GM21528 (cell line): ENCODE measurements around the gene GAP43.
"Not testable (repeated sequence)": the region's sequence is repeated elsewhere in the genome, so short reads cannot be mapped to it uniquely, and the experiment has no call there.

Experiments
- ATAC-seq: cut with Tn5 transposase; IDR thresholded peaks from one replicate; pipeline ENCODE4 v1.9.1; 2021; ENCODE audit warnings: mild to moderate bottlenecking, moderate library complexity; ENCODE audit not compliant: unreplicated experiment, low FRiP score

Gene GAP43

DNA sequence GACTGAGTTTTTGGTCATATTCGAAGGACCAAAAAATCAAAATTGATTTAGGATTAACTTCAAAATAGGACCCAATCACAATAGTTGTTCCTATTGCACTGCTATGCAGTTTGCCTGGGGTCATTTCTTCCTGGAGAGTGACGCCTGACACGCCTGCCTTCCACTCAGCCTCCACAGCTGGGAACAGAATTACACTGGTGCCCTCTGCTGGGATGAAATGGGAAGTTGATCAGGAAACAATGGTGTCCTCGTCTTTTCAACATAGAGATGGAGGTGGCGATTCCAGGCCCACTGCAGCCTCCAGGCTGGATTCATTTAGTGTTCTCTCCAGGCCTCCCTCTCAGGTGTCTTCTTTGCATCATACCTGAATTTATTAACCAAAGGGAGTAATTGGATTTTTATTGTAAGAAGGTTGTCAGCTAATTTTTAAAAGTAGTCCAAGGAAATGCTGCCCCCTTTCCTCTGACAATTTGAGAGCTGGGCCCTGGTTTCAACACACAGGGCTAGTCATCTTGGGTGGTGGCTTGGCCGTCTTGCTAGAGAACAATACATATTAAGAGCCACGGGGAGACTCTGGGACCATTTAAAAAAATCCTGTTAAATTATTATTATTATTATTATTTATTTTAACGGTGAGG, 69.7 kb downstream of the GAP43 start:
- peak; percentile 82 for ATAC-seq

- ATAC-seq: no peak
Observed at GRCh38 chr3:115693868-115694267, 70.6 kb downstream of the GAP43 start.

GRCh38 chr3:115695090-115695489, 71.8 kb downstream of the GAP43 start:
- ATAC-seq: no peak

GRCh38 chr3:115697263-115698053, 74.1 kb downstream of the GAP43 start:
- ATAC-seq: no peak

DNA sequence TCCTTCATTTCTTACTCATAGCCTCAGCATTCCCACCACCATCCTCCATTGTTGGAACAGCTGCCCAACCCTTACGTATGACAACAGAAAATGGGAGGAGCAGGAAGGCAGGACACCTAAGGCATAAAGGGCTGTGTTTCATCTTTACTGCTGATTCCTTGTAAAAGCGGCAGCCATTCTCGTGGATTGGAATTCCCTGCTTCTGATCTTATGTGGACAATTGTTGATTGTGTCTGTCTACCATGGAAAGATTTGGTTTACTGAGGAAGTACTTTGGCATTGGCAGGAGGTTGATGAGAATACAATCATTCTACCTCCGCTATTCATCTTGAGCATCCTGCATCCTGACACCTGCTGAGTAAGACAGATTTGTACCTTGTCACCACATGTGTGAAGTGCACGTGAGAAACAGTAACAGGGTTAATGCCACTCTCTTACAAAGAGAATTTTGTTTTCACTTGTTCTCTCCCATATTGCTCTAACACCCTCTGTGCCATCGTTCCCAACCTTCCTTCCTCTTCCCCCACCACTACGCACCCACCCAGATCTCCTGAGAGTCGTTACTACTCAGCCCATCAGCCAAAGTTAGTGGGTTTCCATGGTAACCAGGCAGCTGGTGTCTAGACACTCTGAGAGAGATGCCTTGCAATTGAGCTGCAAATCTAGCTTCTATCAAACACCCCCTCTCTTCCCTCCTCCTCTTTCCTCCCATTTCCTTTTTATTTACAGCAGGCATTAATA, 75.7 kb downstream of the GAP43 start:
- ATAC-seq: no peak

GRCh38 chr3:115699706-115700105, 76.4 kb downstream of the GAP43 start:
- no peak for ATAC-seq

DNA sequence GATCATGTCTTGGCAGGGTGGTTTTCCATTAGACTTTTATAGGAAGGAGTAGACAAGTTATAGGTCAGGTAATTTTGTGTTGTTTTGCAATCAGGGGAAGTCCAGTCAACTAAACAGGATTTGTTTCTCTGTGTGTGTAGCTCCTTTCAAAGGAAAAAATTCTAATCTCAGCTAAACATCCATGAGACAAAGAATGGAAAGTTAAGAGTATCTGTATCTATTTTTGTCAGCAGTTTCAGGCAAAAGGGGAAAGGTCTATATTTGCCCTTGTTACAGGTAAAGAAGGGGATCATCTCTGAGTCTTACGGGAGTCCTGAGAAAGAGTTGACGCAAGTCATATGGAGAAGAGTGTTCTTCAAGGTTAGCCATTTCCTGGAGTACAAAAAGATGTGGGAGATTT, 79.3 kb downstream of the GAP43 start:
- ATAC-seq: no peak

DNA sequence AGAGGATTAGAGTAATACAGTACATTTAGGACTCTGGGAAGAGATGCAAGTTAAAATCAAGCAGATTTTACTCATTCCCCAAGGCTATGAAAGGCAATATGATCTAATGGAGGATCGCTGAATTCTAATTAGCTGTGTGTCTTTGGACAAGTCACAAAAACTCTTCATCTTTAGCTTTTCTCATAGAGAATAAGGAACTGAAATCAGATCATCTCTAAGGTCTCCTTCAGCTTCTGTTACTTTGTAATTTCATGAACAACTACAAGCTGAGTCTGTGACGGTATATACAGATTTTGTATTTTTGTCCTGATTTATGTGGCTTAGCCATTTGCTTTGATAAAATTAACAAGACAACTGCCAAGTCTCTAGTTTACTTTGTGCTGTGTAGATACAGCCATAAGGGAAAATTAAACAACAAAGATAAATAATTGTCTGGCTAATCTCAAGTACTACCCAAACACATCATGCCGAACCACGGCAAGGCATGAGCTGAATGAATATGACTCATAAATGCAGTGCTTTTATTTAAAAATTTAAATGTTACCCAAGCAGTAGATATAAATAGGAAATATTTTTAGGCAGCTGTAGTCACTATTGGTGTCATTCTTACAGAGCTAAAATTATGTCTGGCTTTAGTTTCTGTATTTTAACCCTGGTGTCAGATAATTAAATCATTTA, 81.5 kb downstream of the GAP43 start:
- ATAC-seq: no peak

GRCh38 chr3:115706311-115706829, 83.1 kb downstream of the GAP43 start:
- no peak for ATAC-seq

GRCh38 chr3:115708540-115708939, 85.2 kb downstream of the GAP43 start:
- no peak for ATAC-seq

DNA sequence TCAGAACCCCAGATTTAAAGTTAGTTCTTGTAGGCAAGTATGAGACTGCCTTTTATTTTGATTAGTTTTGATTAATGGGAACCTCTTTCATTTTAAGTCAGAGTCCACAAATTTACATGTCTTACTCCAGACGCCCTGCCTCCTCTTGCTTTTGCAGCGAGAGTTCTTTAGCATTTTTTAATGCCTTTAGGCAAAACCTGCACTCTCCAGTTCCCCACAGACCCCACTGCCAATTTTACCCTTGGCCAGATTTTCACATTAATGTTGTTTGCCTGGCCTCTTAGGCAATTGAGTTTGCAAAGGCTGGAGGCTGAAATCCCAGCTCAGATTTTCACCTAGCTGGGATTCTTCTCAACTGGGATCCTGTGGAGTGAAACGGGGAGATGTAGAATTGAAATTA, 85.8 kb downstream of the GAP43 start:
- ATAC-seq: no peak

DNA sequence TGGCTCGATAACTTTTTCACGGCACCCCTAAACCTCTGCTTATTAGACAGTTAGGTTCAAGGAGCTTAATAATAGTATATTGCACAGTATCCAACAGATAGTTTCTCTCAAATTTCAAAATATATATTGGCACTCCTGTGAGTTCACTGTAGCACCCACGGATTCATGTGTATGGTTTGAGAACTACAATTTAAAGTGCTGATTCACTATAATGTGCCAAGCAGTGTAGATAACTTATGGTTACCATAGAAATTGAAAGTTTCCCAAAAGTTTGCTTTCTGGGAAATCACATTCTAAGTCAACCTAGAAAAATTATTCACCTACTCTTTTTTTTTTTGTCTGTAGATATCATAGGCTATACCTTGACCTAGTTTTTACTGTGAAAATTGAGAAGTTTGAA, 86.6 kb downstream of the GAP43 start:
- no peak for ATAC-seq

DNA sequence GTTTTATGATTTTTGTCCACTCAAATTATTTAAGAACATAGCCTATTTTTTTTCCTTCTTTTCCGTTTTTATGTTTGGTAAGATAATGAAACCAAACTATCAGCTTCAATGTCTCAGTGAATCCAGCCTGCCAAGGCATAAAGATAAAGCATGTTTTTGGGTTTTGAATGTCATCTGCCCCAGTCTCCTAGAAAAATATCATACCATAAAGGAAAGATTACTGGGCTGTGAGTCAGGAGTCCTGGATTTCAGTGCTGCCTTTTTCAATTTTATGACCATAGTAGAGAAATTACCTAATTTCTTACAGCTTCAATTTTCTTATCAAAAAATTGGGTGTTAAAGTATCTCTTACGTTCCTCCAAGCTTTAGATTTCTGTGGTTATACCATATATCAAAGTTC, 87.5 kb downstream of the GAP43 start:
- ATAC-seq: no peak

GRCh38 chr3:115712871-115713270, 89.6 kb downstream of the GAP43 start:
- no peak for ATAC-seq

DNA sequence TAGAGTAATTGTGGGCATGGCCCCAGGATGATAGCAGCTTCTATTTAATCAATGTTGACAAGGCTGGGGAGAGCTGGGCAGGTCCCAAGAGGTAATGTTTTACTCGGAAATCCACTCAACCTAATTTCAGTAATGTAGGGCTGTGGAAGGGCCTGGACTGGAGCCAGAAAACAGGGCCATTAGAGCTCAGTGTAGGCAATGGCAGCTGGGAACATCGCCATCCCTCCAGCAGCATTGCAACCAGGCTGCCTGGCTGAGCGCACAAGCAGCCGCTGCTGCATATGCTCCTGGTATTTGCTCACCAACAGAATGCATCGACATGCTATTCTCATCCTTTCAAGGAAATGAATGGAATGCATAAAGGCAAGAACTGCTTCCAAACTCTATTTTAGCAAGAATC, 90.0 kb downstream of the GAP43 start:
- no peak for ATAC-seq

GRCh38 chr3:115715241-115715745, 92.0 kb downstream of the GAP43 start:
- no peak for ATAC-seq

GRCh38 chr3:115720983-115721382, 97.7 kb downstream of the GAP43 start:
- ATAC-seq: no peak

- no peak for ATAC-seq
Observed at GRCh38 chr3:115725800-115726199, 102.5 kb downstream of the GAP43 start.

DNA sequence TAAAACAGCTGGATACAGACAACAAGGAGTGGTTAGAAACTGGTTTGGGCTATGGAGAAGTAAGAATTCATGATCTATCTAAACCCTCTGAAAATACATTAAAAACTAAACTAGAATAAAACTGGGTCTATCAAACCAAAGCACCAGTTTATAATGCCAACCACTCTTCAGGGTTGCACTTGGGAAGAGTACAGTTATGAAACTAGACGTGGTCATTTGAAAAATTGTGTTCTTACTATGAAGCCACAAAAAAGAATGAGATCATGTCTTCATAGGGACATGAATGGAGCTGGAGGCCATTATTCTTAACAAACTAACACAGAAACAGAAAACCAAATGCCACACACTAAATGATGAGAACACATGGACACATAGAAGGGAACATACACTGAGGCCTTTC, 103.8 kb downstream of the GAP43 start:
- ATAC-seq: no peak

GRCh38 chr3:115728013-115728412, 104.7 kb downstream of the GAP43 start:
- ATAC-seq: no peak

DNA sequence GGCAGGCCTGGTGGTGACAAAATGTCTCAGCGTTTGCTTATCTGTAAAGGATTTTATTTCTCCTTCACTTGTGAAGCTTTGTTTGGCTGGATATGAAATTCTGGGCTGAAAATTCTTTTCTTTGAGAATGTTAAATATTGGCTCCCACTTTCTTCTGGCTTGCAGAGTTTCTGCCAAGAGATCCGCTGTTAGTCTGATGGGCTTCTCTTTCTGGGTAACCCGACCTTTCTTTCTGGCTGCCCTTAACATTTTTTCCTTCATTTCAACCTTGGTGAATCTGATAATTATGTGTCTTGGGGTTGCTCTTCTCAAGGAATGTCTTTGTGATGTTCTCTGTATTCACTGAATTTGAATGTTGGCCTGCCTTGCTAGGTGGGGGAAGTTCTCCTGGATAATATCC, 113.0 kb downstream of the GAP43 start:
- not testable (repeated sequence) for ATAC-seq
